OCI-LY1 (cell line): Measurements from ENCODE around the gene HTR2C.
"Not testable (repeated sequence)": the region's sequence is repeated elsewhere in the genome, so short reads cannot be mapped to it uniquely, and the experiment has no call there.

Experiments used
- EZH2 ChIP-seq: fragments of 200-600 bp; sonication (generic), shearing (Covaris generic); IDR thresholded peaks from 2 replicates; pipeline ENCODE4 v1.8.0; 2017; ENCODE audit warnings: borderline replicate concordance, mixed run types, mild to moderate bottlenecking, antibody characterized with exemption, low read length, moderate library complexity, mixed read lengths
- TF ChIP-seq, protein P1 (sequence below): fragments of 200-600 bp; sonication (generic), shearing (Covaris generic); IDR thresholded peaks from 2 replicates; pipeline ENCODE4 v1.5.1; 2017; ENCODE audit warnings: mild to moderate bottlenecking, antibody characterized with exemption, low read length, moderate library complexity, mixed read lengths

DNA sequence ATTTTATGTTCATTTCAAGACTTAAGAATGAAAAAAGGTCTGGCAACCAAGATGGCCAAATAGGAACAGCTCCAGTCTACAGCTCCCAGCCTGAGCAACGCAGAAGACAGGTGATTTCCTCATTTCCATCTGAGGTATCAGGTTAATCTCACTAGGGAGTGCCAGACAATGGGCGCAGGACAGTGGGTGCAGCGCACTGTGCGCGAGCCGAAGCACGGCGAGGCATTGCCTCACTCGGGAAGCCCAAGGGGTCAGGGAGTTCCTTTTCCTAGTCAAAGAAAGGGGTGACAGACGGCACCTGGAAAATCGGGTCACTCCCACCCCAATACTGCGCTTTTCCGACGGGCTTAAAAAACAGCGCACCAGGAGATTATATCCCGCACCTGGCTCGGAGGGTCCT lies 116.6 kb downstream of the HTR2C start:
- TF ChIP-seq, protein P1, sequence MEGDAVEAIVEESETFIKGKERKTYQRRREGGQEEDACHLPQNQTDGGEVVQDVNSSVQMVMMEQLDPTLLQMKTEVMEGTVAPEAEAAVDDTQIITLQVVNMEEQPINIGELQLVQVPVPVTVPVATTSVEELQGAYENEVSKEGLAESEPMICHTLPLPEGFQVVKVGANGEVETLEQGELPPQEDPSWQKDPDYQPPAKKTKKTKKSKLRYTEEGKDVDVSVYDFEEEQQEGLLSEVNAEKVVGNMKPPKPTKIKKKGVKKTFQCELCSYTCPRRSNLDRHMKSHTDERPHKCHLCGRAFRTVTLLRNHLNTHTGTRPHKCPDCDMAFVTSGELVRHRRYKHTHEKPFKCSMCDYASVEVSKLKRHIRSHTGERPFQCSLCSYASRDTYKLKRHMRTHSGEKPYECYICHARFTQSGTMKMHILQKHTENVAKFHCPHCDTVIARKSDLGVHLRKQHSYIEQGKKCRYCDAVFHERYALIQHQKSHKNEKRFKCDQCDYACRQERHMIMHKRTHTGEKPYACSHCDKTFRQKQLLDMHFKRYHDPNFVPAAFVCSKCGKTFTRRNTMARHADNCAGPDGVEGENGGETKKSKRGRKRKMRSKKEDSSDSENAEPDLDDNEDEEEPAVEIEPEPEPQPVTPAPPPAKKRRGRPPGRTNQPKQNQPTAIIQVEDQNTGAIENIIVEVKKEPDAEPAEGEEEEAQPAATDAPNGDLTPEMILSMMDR: not testable (repeated sequence)
- TF ChIP-seq EZH2: not testable (repeated sequence)
